Measurements from ENCODE around the gene MAPKAPK5.

DNA sequence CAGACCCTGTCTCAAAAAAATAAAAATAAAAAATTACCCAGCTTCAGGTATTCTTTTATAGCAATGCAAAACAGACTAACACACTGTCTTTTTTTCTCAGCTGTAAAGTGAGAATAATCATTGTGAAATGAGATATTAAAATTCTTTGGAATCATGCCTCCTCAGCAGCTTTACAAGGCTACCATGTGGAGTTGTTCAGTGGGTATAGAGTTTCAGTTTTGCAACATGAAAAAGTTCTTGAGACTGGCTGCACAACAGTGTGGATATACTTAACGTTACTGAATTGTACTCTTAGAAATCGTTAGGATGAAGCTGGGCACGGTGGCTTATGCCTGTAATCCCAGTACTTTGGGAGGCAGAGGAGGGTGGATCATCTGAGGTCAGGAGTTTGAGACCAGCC, 15.7 kb upstream of the MAPKAPK5 start:
- TF ChIP-seq POLR2A (IDR thresholded peaks at IDR 0.05; ENCODE audit: low read depth, low read length): no peak
- TF ChIP-seq, protein P1, sequence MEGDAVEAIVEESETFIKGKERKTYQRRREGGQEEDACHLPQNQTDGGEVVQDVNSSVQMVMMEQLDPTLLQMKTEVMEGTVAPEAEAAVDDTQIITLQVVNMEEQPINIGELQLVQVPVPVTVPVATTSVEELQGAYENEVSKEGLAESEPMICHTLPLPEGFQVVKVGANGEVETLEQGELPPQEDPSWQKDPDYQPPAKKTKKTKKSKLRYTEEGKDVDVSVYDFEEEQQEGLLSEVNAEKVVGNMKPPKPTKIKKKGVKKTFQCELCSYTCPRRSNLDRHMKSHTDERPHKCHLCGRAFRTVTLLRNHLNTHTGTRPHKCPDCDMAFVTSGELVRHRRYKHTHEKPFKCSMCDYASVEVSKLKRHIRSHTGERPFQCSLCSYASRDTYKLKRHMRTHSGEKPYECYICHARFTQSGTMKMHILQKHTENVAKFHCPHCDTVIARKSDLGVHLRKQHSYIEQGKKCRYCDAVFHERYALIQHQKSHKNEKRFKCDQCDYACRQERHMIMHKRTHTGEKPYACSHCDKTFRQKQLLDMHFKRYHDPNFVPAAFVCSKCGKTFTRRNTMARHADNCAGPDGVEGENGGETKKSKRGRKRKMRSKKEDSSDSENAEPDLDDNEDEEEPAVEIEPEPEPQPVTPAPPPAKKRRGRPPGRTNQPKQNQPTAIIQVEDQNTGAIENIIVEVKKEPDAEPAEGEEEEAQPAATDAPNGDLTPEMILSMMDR (IDR thresholded peaks at IDR 0.05; ENCODE audit: extremely low read depth in 1 of 2, insufficient read depth in 1 of 2, low read depth in 1 of 2, low read length in 2 of 2): no peak
- TF ChIP-seq EZH2 (IDR thresholded peaks at IDR 0.05; ENCODE audit: borderline replicate concordance, low read depth, low read length, severe bottlenecking): no peak
- TF ChIP-seq POLR2AphosphoS5 (IDR thresholded peaks at IDR 0.05; ENCODE audit: insufficient read depth, low read depth, low read length): no peak

Measured in endothelial cell of umbilical vein (primary cell).